ENCODE results near the gene HYOU1.

The HYOU1 gene

GRCh38 chr11:119049081-119049480, 7.9 kb downstream of the HYOU1 start:
- H3K4me2 ChIP-seq (ENCODE audit: insufficient read depth, low read length), result no peak overlapping the region
- ATAC-seq (ENCODE audit: insufficient read depth, low read depth) (no peak), DNase-seq (no peak)
- H3K9ac ChIP-seq (ENCODE audit: low read depth, low read length), result no peak overlapping the region
- no peak overlapping the region for H2AFZ ChIP-seq (ENCODE audit: low read depth, low read length)
- no peak overlapping the region for H3K27ac ChIP-seq (ENCODE audit: low read length)
- H3K79me2 ChIP-seq (ENCODE audit: insufficient read depth, low read length), result peaks cover 8% of the 10 kb centered on the region; the same call in 1 of the 2 replicates
- TF ChIP-seq CTCF (IDR thresholded peaks at IDR 0.05; ENCODE audit: borderline replicate concordance, extremely low read depth, low read length, poor library complexity, severe bottlenecking) (no peak), EZH2 (IDR thresholded peaks at IDR 0.05; ENCODE audit: borderline replicate concordance, low read depth, low read length, severe bottlenecking) (no peak)
- no peaks in the 10 kb centered on the region for H3K9me3 ChIP-seq (ENCODE audit: insufficient read depth, low read length, severe bottlenecking)
- H3K4me3 ChIP-seq (ENCODE audit: low read depth in 1 of 2, low read length in 2 of 2), result no peak overlapping the region
- no peaks in the 10 kb centered on the region for H3K4me1 ChIP-seq (ENCODE audit: insufficient read depth, low read length)
- H4K20me1 ChIP-seq (ENCODE audit: insufficient read depth, low read length), result 0 out of 2 replicates have a peak, but pooled peaks cover 3% of the 10 kb centered on the region
- H3K36me3 ChIP-seq (ENCODE audit: insufficient read depth, low read length), result peaks cover 95% of the 10 kb centered on the region
- H3K27me3 ChIP-seq (ENCODE audit: insufficient read depth, low read length, poor library complexity), result no peaks in the 10 kb centered on the region

- TF ChIP-seq CTCF (IDR thresholded peaks at IDR 0.05; ENCODE audit: borderline replicate concordance, extremely low read depth, low read length, poor library complexity, severe bottlenecking) (no peak), EZH2 (IDR thresholded peaks at IDR 0.05; ENCODE audit: borderline replicate concordance, low read depth, low read length, severe bottlenecking) (no peak)
- H2AFZ ChIP-seq (ENCODE audit: low read depth, low read length), result no peak overlapping the region
- no peaks in the 10 kb centered on the region for H3K27me3 ChIP-seq (ENCODE audit: insufficient read depth, low read length, poor library complexity)
- H3K9ac ChIP-seq (ENCODE audit: low read depth, low read length), result no peak overlapping the region
- H3K79me2 ChIP-seq (ENCODE audit: insufficient read depth, low read length), result peaks cover 5% of the 10 kb centered on the region; the same call in 1 of the 2 replicates
- no peak for DNase-seq
- H3K4me1 ChIP-seq (ENCODE audit: insufficient read depth, low read length), result no peaks in the 10 kb centered on the region
- 0 out of 2 replicates have a peak, but pooled peaks cover 3% of the 10 kb centered on the region for H4K20me1 ChIP-seq (ENCODE audit: insufficient read depth, low read length)
- no peaks in the 10 kb centered on the region for H3K9me3 ChIP-seq (ENCODE audit: insufficient read depth, low read length, severe bottlenecking)
- ATAC-seq (ENCODE audit: insufficient read depth, low read depth), result peak; percentile 45; the same call in 2 of the 3 replicates
- no peak overlapping the region for H3K4me3 ChIP-seq (ENCODE audit: low read depth in 1 of 2, low read length in 2 of 2)
- H3K27ac ChIP-seq (ENCODE audit: low read length), result no peak overlapping the region
- no peak overlapping the region for H3K4me2 ChIP-seq (ENCODE audit: insufficient read depth, low read length)
- H3K36me3 ChIP-seq (ENCODE audit: insufficient read depth, low read length), result peaks cover 91% of the 10 kb centered on the region
Observed at GRCh38 chr11:119048644-119049043, 8.4 kb downstream of the HYOU1 start.

GRCh38 chr11:119047205-119047604, 9.8 kb downstream of the HYOU1 start:
- 0 out of 2 replicates have a peak, but pooled peaks cover under 1% of the 10 kb centered on the region for H4K20me1 ChIP-seq (ENCODE audit: insufficient read depth, low read length)

More at GRCh38 chr11:119047205-119047604, 9.8 kb downstream of the HYOU1 start:
- DNase-seq (no peak), ATAC-seq (ENCODE audit: insufficient read depth, low read depth) (no peak)
- Histone ChIP-seq H3K27ac (ENCODE audit: low read length) (no peak overlapping the region), H2AFZ (ENCODE audit: low read depth, low read length) (no peak overlapping the region), H3K4me1 (ENCODE audit: insufficient read depth, low read length) (no peaks in the 10 kb centered on the region), H3K4me2 (ENCODE audit: insufficient read depth, low read length) (no peak overlapping the region), H3K9me3 (ENCODE audit: insufficient read depth, low read length, severe bottlenecking) (no peaks in the 10 kb centered on the region), H3K9ac (ENCODE audit: low read depth, low read length) (no peak overlapping the region), H3K4me3 (ENCODE audit: low read depth in 1 of 2, low read length in 2 of 2) (no peak overlapping the region), H3K36me3 (ENCODE audit: insufficient read depth, low read length) (peaks cover 77% of the 10 kb centered on the region), H3K27me3 (ENCODE audit: insufficient read depth, low read length, poor library complexity) (no peaks in the 10 kb centered on the region), H3K79me2 (ENCODE audit: insufficient read depth, low read length) (no peaks in the 10 kb centered on the region)
- no peak for TF ChIP-seq CTCF (IDR thresholded peaks at IDR 0.05; ENCODE audit: borderline replicate concordance, extremely low read depth, low read length, poor library complexity, severe bottlenecking)
- TF ChIP-seq EZH2 (IDR thresholded peaks at IDR 0.05; ENCODE audit: borderline replicate concordance, low read depth, low read length, severe bottlenecking), result no peak

All from DND-41 (cell line).